LNCaP clone FGC (cell line): ENCODE results near the gene AGRN.
A peak's percentile ranks its signal among the peaks of the same experiment; 100 is the strongest.
"Not testable (repeated sequence)": the region's sequence is repeated elsewhere in the genome, so short reads cannot be mapped to it uniquely, and the experiment has no call there.

ENCODE experiments used
- DNase-seq: peaks from one replicate; pipeline ENCODE4 v3.0.0-alpha.2; 2011; ENCODE audit warnings: low read depth
- H3K4me3 ChIP-seq: 2 replicates; pipeline ENCODE4 v1.5.1; 2011; ENCODE audit warnings: mild to moderate bottlenecking, low read depth, low read length, control low read depth
- CTCF ChIP-seq: IDR thresholded peaks from 2 replicates; pipeline ENCODE4 v1.5.1; 2012; ENCODE audit warnings: mild to moderate bottlenecking; ENCODE audit not compliant: control insufficient read depth, insufficient read depth; ENCODE audit errors: extremely low read depth

Gene AGRN

GRCh38 chr1:1054099-1054700 lies 34.3 kb downstream of the AGRN start:
- TF ChIP-seq CTCF, result no peak
- no peak for DNase-seq
- H3K4me3 ChIP-seq, result no peak overlapping the region

- H3K4me3 ChIP-seq, result no peak overlapping the region
- no peak for TF ChIP-seq CTCF
- no peak for DNase-seq
These were observed 35.1 kb downstream of the AGRN start for GRCh38 chr1:1054971-1055370.

- TF ChIP-seq CTCF, result no peak
- H3K4me3 ChIP-seq, result no peak overlapping the region
- DNase-seq, result no peak
These were observed 36.2 kb downstream of the AGRN start for GRCh38 chr1:1055841-1056736.

GRCh38 chr1:1057769-1058087 lies 37.8 kb downstream of the AGRN start:
- DNase-seq, H3K4me3 ChIP-seq: not testable (repeated sequence)

GRCh38 chr1:1058088-1058905 lies 38.4 kb downstream of the AGRN start:
- H3K4me3 ChIP-seq, result peak overlapping the region; percentile 60
- TF ChIP-seq CTCF, result no peak
- no peak for DNase-seq

- H3K4me3 ChIP-seq, result peak overlapping the region; percentile 60
- no peak for DNase-seq
- TF ChIP-seq CTCF, result peak; percentile 45
These were observed 39.1 kb downstream of the AGRN start for GRCh38 chr1:1058921-1059493.

GRCh38 chr1:1059494-1060280 lies 39.8 kb downstream of the AGRN start:
- no peak for DNase-seq
- no peak for TF ChIP-seq CTCF
- peak overlapping the region; percentile 60 for H3K4me3 ChIP-seq
